ENCODE measurements around the gene CNGB1.
"Not testable (repeated sequence)": the region's sequence is repeated elsewhere in the genome, so short reads cannot be mapped to it uniquely, and the experiment has no call there.

Gene CNGB1

GRCh38 chr16:57848181-57848580, 122.7 kb downstream of the CNGB1 start:
- ATAC-seq, result no peak

DNA sequence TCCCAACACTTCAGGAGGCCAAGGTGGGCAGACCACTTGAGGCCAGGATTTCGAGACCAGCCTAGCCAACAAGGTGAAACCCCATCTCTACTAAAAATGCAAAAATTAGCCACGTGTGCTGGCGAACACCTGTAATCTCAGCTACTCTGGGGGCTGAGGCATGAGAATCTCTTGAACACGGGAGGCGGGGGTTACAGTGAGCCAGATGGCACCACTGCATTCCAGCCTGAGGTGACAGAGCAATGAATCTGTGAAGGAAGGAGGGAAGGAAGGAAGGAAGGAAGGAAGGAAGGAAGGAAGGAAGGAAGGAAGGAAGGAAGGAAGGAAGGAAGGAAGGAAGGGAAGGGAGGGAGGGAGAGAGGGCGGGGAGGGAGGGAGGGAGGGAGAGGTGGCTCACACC, 124.0 kb downstream of the CNGB1 start:
- ATAC-seq, result not testable (repeated sequence)

DNA sequence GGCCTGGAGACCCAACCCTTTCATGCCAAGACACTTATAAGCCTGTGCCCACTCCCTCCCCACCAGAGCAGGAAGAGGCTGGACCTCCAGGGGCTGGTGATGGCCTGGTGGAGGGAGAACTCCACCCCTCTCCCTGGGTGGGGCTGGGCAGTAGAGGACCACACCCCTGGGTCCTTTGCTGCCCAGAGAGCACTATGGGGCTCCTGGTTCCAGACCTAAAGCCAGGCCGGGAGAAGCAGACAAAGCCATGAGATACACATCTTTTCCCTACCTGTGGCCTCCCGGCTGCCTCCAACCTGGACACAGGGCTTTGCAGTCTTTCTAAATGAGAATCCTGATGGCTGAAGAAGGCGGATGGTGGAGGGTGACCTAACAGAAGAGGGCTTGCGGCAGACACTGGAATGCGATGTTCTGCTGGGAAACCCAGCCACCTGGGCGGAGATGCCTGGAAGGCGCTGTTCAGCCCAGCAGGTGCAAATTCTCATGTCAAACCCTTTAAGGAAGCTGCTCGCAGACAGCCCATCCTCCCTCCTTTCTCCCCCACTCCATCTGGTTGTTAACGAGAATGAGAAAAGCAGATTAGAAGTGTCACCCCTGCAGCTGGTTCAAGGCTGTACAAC, 124.7 kb downstream of the CNGB1 start:
- no peak for ATAC-seq

GRCh38 chr16:57845115-57845514, 125.8 kb downstream of the CNGB1 start:
- no peak for ATAC-seq

DNA sequence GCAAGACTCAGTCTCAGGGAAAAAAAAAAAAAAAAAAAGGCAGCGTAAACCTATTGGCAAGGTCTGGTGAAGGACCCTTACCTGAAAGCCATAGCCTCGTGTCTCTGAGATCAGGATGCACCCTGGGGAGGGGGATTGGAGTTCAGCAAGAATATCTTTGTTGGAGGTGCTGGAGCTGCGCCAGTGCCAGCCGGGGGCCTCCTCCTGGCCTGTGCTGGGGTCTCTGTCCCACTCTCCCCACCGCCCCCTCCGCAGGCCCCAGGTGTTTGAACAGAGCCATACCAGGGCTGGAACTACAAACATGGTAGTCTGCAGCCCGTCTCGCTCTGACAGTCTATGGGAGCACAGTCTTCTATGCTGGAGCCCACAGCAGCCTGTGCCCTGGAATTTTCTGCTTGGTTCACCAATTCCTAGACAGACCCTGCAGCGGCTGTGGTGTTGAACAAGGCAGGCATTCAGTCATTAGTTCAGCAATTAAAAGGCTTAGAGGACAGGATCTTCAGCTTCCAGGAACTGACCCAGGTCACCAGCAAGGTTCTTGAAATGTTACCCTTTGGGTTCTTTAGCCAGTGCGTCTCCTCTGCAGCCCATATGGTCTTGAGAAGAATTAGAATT, 126.4 kb downstream of the CNGB1 start:
- ATAC-seq, result no peak

DNA sequence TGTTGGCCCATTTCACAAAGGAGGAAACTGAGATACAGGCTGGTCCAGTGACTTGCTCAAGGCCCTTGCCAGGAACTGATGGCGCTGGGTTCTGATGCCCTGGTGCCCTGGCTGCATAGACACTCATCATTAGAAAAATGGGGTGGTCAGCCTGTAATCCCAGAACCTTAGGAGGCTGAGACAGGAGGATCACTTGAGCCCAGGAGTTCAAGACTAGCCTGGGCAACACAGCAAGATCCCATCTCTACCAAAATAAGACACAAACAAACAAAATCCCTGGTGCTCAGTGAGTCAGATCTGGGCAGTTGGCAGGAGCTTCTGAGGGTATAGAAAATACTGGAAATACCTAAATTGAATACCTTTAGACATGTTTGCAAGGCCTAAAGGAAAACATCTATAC, 127.5 kb downstream of the CNGB1 start:
- no peak for ATAC-seq

DNA sequence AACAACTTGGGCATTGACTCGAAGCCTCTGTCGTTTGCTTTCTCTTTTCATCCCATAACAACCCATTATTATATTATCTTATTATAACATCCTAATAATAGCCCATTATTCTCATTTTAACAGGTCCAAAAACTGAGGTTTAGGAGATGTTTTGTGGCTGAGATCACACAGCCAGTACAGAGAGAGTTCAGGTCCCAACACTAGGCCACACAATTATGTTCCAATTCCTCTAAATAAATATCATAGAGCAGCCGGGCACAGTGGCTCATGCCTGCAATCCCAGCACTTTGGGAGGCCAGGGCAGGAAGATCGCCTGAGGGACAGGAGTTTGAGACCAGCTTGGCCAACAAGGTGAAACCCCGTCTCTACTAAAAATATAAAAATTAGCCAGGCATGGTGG, 128.3 kb downstream of the CNGB1 start:
- ATAC-seq, result no peak

GRCh38 chr16:57840833-57841232, 130.1 kb downstream of the CNGB1 start:
- no peak for ATAC-seq

DNA sequence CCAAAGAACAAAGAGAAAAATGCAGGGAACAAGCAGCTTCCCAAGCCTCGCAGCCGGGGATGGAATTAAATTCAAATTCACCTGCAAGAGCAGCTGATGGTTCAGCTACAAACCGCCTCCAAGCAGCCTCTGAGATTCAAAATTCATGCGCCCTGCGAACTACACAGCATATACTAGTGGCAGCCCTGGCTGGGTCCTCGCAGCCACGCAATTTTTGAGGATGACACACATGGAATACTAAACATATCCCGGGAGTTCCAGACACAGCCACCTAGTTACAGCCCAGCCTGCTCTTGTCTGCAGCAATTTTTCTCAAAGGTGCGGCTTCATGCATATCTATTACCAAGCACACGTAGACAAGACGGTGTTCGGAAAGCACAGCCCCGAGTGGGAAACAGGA, 132.8 kb downstream of the CNGB1 start:
- no peak for ATAC-seq

- ATAC-seq, result no peak
These were observed 133.4 kb downstream of the CNGB1 start for GRCh38 chr16:57837305-57838125.

DNA sequence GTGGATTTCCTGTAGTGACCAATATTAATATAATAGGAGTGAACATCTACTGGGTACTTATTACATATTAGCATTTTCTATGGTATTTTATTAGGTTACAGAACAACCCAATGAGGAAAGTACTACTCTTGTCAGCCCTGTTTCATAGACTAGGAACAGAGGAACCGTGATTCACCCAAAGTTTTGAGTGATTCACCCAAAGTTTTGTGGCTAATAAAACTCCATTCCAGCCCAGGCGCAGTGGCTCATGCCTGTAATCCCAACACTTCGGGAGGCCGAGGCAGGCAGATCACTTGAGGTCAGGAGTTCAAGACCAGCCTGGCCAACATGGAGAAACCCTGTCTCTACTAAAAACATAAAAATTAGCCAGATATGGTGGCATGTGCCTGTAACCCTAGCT, 135.5 kb downstream of the CNGB1 start:
- not testable (repeated sequence) for ATAC-seq

DNA sequence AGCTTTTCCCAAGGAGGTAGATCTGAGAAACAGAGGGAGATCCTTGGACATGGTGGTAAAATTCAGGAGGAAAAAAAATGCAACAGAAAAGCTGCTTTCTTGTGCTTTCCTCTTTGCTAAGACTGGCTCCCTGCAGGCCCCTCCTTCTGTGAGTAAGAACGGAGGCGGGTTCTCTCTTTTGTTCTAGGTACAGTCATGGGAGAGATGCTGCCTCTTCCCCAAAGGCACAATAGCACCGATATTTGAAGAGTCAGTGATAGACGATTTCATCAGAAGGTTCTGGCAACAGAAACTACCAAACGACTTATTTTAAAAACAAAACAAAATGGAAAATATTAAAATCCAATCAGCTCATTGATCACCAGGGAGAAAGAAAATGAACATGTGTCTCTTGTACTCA, 136.0 kb downstream of the CNGB1 start:
- ATAC-seq, result no peak
